GM21825 (cell line): ENCODE results near the gene UCN.
"Not testable (repeated sequence)": the region's sequence is repeated elsewhere in the genome, so short reads cannot be mapped to it uniquely, and the experiment has no call there.

ENCODE experiments used
- ATAC-seq: cut with Tn5 transposase; IDR thresholded peaks from one replicate; pipeline ENCODE4 v1.9.1; 2021; ENCODE audit warnings: mild to moderate bottlenecking, moderate library complexity; ENCODE audit not compliant: unreplicated experiment

The UCN gene, protein sequence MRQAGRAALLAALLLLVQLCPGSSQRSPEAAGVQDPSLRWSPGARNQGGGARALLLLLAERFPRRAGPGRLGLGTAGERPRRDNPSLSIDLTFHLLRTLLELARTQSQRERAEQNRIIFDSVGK

DNA sequence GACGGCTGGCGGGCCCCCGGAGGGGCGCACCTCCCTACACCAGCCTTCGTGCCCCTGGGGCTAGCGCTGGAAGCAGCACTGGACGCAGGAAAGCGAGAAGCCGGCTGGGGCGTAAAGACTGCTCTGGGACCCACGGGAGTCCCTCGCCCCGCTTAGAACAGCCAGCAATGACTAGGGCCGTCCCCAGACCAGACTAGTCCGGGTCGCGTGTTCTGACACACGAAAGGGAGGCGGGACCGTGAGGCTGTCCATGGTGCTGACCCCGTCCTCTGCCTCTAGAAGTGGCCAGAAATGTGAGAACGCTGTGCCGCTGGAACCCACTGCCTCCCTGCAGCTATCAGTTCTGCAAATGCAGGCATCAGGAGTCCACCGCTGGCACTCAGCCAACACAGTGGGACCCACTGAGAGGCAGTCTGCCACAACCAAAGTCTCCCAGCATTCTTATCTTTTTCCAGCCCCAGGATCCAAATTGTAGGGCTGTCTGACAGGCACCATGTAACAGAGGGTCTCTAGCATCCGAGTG, at the start of gene UCN:
TSS of gene UCN (minus strand) at position 87 of the 523 bp plus-strand sequence. CDS start 550 bp downstream, outside the sequence.
- ATAC-seq = no peak

- peak; percentile 80 for ATAC-seq
These were observed 48.3 kb upstream of the UCN start, which contains the start of gene GTF3C2 for GRCh38 chr2:27356382-27357181. TSS of gene GTF3C2 (minus strand) at chr2:27356764. CDS start at chr2:27343554, 13,210 bp downstream.

GRCh38 chr2:27356056-27356381, 47.8 kb upstream of the UCN start:
- ATAC-seq = peak; percentile 31

DNA sequence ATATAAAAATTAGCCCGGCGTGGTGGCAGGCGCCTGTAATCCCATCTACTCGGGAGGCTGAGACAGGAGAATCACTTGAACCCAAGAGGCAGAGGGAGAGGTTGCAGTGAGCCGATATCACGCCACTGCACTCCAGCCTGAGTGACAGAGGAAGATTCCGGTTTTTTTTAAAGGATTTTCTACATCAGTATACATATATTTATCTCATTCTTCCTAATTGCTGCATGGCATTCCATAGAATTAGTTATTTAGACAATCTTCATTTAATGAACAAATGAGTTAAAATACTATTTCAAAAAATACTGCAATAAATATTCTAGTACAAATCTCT, 46.3 kb upstream of the UCN start:
- no peak for ATAC-seq

GRCh38 chr2:27353762-27354596, 45.7 kb upstream of the UCN start:
- no peak for ATAC-seq

GRCh38 chr2:27353386-27353761, 45.1 kb upstream of the UCN start:
- not testable (repeated sequence) for ATAC-seq

GRCh38 chr2:27351802-27352598, 43.8 kb upstream of the UCN start:
- no peak for ATAC-seq

GRCh38 chr2:27350106-27350693, 42.0 kb upstream of the UCN start:
- ATAC-seq = no peak

DNA sequence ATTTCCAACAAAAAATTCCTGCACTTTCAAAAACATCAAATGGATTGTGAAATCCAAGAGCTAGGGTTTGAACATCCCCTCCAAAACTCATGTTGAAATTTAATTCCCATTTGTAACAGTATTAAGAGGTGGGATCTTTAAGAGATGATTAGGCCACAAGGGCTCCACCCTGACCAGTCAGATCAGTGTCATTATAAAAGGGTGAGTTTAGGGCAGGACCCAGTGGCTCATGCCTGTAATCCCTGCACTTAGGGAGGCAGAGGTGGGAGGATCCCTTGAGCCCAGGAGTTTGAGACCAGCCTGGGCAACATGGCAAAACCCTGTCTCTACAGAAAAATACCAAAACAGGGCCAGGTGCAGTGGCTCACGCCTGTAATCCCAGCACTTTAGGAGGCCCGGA, 39.4 kb upstream of the UCN start:
- no peak for ATAC-seq

DNA sequence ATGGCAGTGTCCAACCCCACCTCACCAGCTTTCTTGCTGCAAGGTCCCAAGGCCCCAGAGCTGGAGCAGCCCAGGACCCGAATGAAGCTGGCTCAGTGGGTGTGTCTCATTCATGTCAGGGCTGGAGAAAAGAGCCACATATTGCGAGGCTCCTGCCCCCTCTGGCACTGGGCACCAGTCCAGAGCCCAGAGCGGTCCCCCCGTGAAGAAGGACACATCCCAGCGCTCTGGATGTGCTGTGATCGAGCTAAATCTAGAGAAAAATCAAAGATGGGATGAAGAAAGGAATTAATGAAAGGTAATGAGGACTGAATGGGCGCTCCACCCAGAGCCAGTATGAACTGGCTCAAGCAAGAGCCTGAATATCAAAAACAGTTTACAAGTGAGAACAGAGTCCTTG, 27.9 kb upstream of the UCN start:
- no peak for ATAC-seq

- no peak for ATAC-seq
These were observed 27.1 kb upstream of the UCN start for GRCh38 chr2:27335311-27335710.

DNA sequence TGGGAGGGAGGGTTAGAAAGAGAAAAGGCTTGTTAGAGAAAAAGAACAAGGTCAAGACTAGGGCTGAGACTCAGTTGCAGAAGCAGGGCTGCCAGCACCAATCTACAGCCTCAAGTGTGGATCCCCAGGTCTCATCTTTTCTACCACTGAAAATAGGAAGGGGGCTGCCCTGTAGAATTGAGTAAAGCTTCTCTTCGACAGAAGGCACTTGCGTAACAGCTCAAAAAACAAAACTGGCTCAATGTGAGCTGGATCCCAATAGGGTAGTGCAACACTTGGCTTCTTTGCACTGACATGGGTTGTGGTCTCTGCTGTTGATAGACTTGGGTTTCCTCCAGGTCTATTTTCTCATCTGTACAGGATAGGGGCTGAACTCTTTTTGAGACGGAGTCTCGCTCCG, 16.5 kb upstream of the UCN start:
- no peak for ATAC-seq

GRCh38 chr2:27323596-27324285, 15.5 kb upstream of the UCN start:
- ATAC-seq = no peak

DNA sequence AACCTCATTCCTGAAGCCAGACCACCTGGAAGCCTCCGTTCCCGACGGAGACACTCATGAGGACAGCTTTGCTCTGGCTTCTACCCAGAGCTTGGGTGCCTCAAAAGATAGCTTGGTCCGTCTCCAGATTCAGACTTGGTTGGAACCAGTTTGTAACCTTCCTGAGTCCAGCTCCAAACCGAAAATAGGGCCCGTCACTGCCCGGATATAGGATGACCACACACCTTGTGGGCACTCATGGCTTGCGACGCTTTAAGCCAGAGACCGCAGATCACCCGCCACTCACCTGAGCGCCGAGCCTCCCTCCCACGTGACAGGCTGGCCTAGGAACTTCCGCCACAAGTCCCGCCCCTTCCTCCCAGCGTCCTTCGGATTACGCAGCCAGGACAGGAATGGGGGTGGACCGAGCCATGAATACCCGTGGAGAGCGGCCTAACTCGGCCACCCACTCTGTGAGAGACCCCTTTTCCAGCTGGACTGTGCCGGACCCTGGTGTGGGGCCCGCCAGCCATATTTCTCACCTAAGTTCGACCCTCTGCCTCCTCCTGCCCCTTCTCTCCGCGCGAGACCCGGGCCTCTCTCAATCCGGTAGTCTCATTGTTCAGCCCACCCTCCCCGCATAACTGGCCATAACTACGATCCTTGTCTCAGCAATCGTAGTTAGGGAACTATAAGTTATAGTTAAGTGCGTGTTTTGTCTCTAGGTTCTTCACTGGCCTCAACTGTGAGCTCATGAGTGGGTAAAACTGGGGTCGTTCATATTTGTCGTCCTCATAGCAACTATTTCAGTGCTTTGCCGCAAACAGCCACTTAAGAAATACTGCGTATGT, 14.7 kb upstream of the UCN start, which contains the start of gene MPV17:
TSS of gene MPV17 (minus strand) at position 332 of the 830 bp plus-strand sequence. CDS start 580 bp downstream, outside the sequence.
- ATAC-seq = peak; percentile 84

DNA sequence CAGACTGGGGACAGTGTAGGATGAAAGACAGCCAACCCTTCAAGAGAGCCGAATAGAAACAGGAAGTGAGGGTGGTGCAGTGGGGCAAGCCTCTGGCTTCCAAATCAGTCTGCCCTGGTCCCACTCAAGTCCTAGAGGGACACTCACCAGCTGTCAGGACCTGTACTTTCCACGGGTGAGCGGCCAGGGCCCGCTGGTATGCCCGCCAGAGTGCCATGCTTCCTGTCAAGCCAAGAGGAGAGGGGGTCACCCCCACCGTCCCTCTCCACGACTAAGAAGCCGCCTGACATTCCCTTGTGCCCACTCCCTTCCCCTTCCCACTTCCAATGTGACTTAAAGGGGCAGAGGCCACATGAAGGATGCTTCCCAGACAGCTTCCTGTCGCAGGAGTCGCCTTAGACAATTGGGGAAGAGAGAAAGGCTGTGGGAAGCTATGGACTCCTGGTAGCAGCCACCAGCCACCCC, 14.1 kb upstream of the UCN start:
- ATAC-seq = no peak

DNA sequence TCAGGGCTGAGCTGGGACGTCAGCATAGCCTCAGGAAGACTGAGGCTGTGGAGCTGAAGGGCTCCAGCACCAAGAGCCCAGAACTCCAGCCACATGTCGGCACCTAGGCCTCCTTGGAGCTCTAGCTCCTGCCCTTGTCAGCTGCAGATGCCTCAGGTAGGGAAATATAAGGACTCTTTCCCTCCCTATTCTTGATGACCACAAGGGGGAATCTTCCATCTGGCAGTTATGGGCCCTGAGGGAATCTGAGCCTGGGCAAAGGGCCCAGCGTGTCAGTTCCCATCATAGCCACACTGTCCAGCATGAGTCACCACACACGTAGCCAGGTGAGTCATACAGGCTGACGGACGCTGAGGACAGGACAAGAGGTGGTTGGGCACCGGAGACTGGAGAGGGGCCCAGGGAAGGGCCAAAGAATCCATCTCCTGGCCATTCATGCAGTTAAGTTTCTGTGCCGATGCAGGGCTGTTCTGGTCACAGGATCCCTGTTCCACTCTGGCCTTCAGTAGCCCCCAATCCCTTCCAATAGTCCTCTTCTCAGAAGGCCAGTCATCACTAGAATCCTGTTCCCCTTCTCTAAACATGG, 12.8 kb upstream of the UCN start:
- no peak for ATAC-seq

DNA sequence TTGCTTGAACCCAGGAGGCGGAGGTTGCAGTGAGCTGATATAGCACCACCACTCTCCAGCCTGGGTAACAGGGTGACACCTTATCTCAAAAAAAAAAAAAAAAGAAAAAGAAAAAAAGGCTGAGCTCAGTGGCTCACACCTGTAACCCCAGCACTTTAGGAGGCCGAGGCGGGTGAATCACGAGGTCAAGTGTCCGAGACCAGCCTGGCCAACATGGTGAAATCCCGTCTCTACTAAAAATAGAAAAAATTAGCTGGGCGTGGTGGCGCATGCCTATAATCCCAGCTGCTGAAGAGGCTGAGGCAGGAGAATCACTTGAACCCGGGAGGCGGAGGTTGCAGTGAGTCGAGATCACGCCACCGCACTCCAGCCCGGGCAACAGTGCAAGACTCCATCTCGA, 11.6 kb upstream of the UCN start:
- ATAC-seq = not testable (repeated sequence)

DNA sequence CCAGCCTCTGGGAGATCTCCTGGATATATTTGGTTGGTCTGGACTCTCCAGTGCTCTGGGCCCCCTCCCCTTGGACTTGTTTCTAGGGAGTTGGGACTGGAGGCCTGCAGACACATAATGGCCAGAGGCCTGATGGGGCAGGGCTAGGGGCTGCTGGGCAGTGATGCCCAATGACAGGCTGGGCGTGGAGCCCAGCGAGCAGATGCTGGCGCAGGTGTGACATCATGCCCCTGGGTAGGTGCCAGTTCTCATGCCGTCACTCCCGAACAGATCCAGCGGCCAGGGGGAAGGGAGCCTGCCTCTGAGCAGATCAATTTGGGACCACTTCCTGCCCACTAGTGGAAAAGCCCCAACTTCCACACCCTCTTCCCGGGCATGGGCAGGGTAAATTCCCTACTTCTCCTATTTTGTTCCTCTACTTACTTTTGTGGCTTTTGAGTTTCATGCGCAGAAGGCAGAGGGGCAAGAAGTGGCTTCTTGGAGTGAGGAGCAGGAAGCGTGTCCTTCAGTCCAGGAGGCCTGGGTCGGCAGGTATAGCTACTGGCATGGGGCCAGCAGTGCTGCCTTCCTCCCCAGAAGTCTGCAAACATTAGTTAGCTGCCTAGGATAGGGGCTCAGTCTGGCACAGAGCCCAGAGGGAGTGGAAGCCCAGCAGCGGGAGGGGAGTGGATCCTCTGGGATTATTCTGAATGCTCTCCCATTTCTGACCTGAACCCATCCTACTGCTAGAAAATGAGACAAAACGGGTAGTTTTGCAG, 8.6 kb upstream of the UCN start:
- no peak for ATAC-seq
